HL-60/S4 treated with phorbol 12-myristate 13-acetate at 8.2 ng/mL for 4 days and 3 days (cell line): ENCODE data around the gene ELFN1.

Experiments
- in situ Hi-C: fragments of 300-500 bp; cut with MboI; formaldehyde crosslinking; loops from 2 replicates; pipeline ENCODE4 v1.15.0; 2022; ENCODE audit warnings: low sequenced_read_pairs

The ELFN1 gene

GRCh38 chr7:1693419-1693990 lies 23.4 kb downstream of the ELFN1 start:
- in situ Hi-C loops: no loop called here

- in situ Hi-C loops: no loop called here
These were observed 24.0 kb downstream of the ELFN1 start for GRCh38 chr7:1693991-1694524.

- in situ Hi-C loops: no loop called here
These were observed 24.8 kb downstream of the ELFN1 start for GRCh38 chr7:1694611-1695511.

GRCh38 chr7:1695800-1696454 lies 25.9 kb downstream of the ELFN1 start:
- in situ Hi-C loops: no loop called here

- in situ Hi-C loops: no loop called here
These were observed 26.8 kb downstream of the ELFN1 start for GRCh38 chr7:1696671-1697498.

GRCh38 chr7:1697499-1698125 lies 27.5 kb downstream of the ELFN1 start:
- in situ Hi-C loops: no loop called here

- in situ Hi-C loops: no loop called here
These were observed 28.1 kb downstream of the ELFN1 start for GRCh38 chr7:1698201-1698600.

GRCh38 chr7:1698951-1699350 lies 28.9 kb downstream of the ELFN1 start:
- in situ Hi-C loops: no loop called here

GRCh38 chr7:1700086-1700485 lies 30.0 kb downstream of the ELFN1 start:
- in situ Hi-C loops: no loop called here

GRCh38 chr7:1700536-1701333 lies 30.7 kb downstream of the ELFN1 start:
- in situ Hi-C loops: no loop called here

GRCh38 chr7:1702652-1703051 lies 32.6 kb downstream of the ELFN1 start:
- in situ Hi-C loops: no loop called here

- in situ Hi-C loops: no loop called here
These were observed 33.4 kb downstream of the ELFN1 start for GRCh38 chr7:1703441-1703840.

- in situ Hi-C loops: no loop called here
These were observed 34.1 kb downstream of the ELFN1 start for GRCh38 chr7:1703871-1704810.

GRCh38 chr7:1704811-1705738 lies 35.0 kb downstream of the ELFN1 start:
- in situ Hi-C loops: no loop called here

GRCh38 chr7:1705856-1706255 lies 35.8 kb downstream of the ELFN1 start:
- in situ Hi-C loops: no loop called here

GRCh38 chr7:1706381-1706720 lies 36.3 kb downstream of the ELFN1 start:
- in situ Hi-C loops: no loop called here
